DMS 273 (cell line): ENCODE results near the gene KCTD15.

Experiments used
- DNase-seq: peaks from one replicate; lab custom pipeline; 2025; ENCODE audit not compliant: unreplicated experiment; lab: John Stamatoyannopoulos, UW

KCTD15 gene

GRCh38 chr19:33796164-33796875 lies at the start of gene KCTD15:
Gene KCTD15, plus strand, starts transcription at chr19:33796870. Its CDS starts 3,585 bp downstream, at chr19:33800455.
- DNase-seq = peak; percentile 82

GRCh38 chr19:33747273-33747672 lies 49.4 kb upstream of the KCTD15 start:
- no peak for DNase-seq

- no peak for DNase-seq
Observed at GRCh38 chr19:33748231-33748630, 48.4 kb upstream of the KCTD15 start.

GRCh38 chr19:33749016-33749415 lies 47.7 kb upstream of the KCTD15 start:
- DNase-seq = no peak

GRCh38 chr19:33749619-33750175 lies 47.0 kb upstream of the KCTD15 start:
- DNase-seq = no peak

GRCh38 chr19:33750587-33751435 lies 45.9 kb upstream of the KCTD15 start:
- DNase-seq = peak; percentile 84

- no peak for DNase-seq
Observed at GRCh38 chr19:33751436-33751770, 45.3 kb upstream of the KCTD15 start.

GRCh38 chr19:33752018-33752800 lies 44.5 kb upstream of the KCTD15 start:
- peak; percentile 65 for DNase-seq

- DNase-seq = no peak
Observed at GRCh38 chr19:33752945-33753344, 43.7 kb upstream of the KCTD15 start.

GRCh38 chr19:33754361-33754760 lies 42.3 kb upstream of the KCTD15 start:
- no peak for DNase-seq

- peak; percentile 46 for DNase-seq
Observed at GRCh38 chr19:33755099-33756035, 41.3 kb upstream of the KCTD15 start.

GRCh38 chr19:33756177-33756576 lies 40.5 kb upstream of the KCTD15 start:
- DNase-seq = no peak

GRCh38 chr19:33758541-33759013 lies 38.1 kb upstream of the KCTD15 start:
- DNase-seq = no peak

GRCh38 chr19:33759356-33759755 lies 37.3 kb upstream of the KCTD15 start:
- no peak for DNase-seq

- DNase-seq = peak; percentile 41
Observed at GRCh38 chr19:33763633-33764371, 32.9 kb upstream of the KCTD15 start.

- DNase-seq = no peak
Observed at GRCh38 chr19:33766623-33767022, 30.0 kb upstream of the KCTD15 start.

GRCh38 chr19:33767898-33768413 lies 28.7 kb upstream of the KCTD15 start:
- peak; percentile 61 for DNase-seq

GRCh38 chr19:33769208-33769607 lies 27.5 kb upstream of the KCTD15 start:
- no peak for DNase-seq

GRCh38 chr19:33770107-33770506 lies 26.6 kb upstream of the KCTD15 start:
- no peak for DNase-seq
